ENCODE measurements around the gene NHLRC2. TPM values are rescaled to one million over a fixed set of nuclear protein-coding genes. Genes with fewer than 3 reads are reported as not detected.

NHLRC2 gene
- total and polyA plus RNA-seq, 10 donors, result 3.4 to 71.1 (median 47.1) TPM

GRCh38 chr10:113924664-113925063 lies 70.2 kb downstream of the NHLRC2 start:
- peaks cover 0 to 9% (median 3%) of the 10 kb centered on the region in 6 donors for H3K4me1 ChIP-seq
- TF ChIP-seq POLR2A (IDR thresholded peaks at IDR 0.05) (no peak), POLR2AphosphoS5 (IDR thresholded peaks at IDR 0.05) (no peak)
- TF ChIP-seq, protein P1, sequence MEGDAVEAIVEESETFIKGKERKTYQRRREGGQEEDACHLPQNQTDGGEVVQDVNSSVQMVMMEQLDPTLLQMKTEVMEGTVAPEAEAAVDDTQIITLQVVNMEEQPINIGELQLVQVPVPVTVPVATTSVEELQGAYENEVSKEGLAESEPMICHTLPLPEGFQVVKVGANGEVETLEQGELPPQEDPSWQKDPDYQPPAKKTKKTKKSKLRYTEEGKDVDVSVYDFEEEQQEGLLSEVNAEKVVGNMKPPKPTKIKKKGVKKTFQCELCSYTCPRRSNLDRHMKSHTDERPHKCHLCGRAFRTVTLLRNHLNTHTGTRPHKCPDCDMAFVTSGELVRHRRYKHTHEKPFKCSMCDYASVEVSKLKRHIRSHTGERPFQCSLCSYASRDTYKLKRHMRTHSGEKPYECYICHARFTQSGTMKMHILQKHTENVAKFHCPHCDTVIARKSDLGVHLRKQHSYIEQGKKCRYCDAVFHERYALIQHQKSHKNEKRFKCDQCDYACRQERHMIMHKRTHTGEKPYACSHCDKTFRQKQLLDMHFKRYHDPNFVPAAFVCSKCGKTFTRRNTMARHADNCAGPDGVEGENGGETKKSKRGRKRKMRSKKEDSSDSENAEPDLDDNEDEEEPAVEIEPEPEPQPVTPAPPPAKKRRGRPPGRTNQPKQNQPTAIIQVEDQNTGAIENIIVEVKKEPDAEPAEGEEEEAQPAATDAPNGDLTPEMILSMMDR (IDR thresholded peaks at IDR 0.05 in 8 of 11, conservative IDR thresholded peaks at IDR 0.05 in 3 of 11), result no peak
- intact Hi-C loops (cut with DNase I; ENCODE audit: low total_unique reads), result no loop called here
- no peaks in the 10 kb centered on the region for H3K36me3 ChIP-seq
- peaks cover 0 to 6% (median 0%) of the 10 kb centered on the region in 7 donors for H3K27me3 ChIP-seq (replicated peaks in 1 of 7)
- no peak overlapping the region for H3K4me3 ChIP-seq
- H3K9me3 ChIP-seq, result peaks cover 0 to 16% (median 15%) of the 10 kb centered on the region in 8 donors
- WGBS, 5 donors, result 71 to 83% (median 74%) methylated on average over 4 of the region's 4 CpGs
- DNase-seq, result no peak
- H3K27ac ChIP-seq, result no peak overlapping the region

DNA sequence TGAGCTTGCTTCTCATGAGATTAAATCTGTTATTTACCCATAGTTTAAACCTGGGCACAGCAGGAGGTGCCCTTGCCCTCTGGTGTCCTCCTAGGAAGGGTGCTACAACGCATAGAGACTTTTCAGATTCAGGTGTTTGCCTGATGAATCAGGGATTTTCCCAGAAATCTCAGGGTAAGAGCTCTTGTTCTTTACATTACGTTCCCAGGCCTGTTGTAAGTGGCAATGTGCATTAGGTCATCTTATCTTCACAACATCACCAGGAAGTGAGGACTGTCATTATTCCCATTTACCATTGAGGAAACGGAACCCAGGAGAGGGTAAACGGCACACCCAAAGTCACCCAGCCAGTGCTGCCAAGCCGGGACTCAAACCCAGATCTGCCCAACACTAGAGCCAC lies 73.0 kb downstream of the NHLRC2 start:
- no peak overlapping the region for H3K27ac ChIP-seq
- peaks cover 0 to 6% (median 0%) of the 10 kb centered on the region in 7 donors for H3K27me3 ChIP-seq (replicated peaks in 1 of 7)
- TF ChIP-seq, protein P1 (IDR thresholded peaks at IDR 0.05 in 8 of 11, conservative IDR thresholded peaks at IDR 0.05 in 3 of 11), result no peak
- TF ChIP-seq POLR2A (IDR thresholded peaks at IDR 0.05) (no peak), POLR2AphosphoS5 (IDR thresholded peaks at IDR 0.05) (no peak)
- H3K4me3 ChIP-seq, result no peak overlapping the region
- WGBS, 5 donors, result 73 to 82% (median 79%) methylated on average over 5 of the region's 5 CpGs
- no peaks in the 10 kb centered on the region for H3K36me3 ChIP-seq
- peaks cover 0 to 5% (median 0%) of the 10 kb centered on the region in 6 donors for H3K4me1 ChIP-seq
- intact Hi-C loops (cut with DNase I; ENCODE audit: low total_unique reads), result no loop called here
- DNase-seq, result no peak
- H3K9me3 ChIP-seq, result peaks cover 0 to 16% (median 15%) of the 10 kb centered on the region in 8 donors

DNA sequence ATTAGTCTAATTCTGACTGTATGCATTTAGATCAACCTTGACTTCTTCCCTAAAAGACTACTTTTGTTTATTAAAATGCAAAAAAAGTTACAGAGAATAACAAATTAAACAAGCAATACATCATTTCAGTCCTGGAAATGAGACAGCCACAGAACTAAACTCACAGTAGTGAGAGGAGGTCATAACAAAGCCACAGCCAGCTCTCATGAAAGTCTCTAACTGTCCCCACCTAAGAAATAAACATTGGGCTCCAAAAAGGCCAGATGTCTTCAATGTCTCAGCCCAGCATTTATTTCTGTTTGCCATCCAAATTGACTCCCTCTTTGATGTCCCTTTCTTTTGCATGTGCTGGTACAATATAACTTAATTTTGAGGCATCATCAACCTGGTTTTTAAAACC lies 74.4 kb downstream of the NHLRC2 start:
- Histone ChIP-seq H3K4me3 (no peak overlapping the region), H3K9me3 (peaks cover 0 to 16% (median 15%) of the 10 kb centered on the region in 8 donors), H3K27me3 (replicated peaks in 1 of 7) (peaks cover 0 to 6% (median 0%) of the 10 kb centered on the region in 7 donors), H3K27ac (no peak overlapping the region), H3K36me3 (no peaks in the 10 kb centered on the region), H3K4me1 (peaks cover 0 to 12% (median 0%) of the 10 kb centered on the region in 6 donors)
- DNase-seq, result no peak
- intact Hi-C loops (cut with DNase I; ENCODE audit: low total_unique reads), result no loop called here
- no peak for TF ChIP-seq POLR2A (IDR thresholded peaks at IDR 0.05)
- TF ChIP-seq, protein P1 (IDR thresholded peaks at IDR 0.05 in 8 of 11, conservative IDR thresholded peaks at IDR 0.05 in 3 of 11), result no peak
- TF ChIP-seq POLR2AphosphoS5 (IDR thresholded peaks at IDR 0.05), result no peak

- H3K4me1 ChIP-seq, result peaks cover 0 to 13% (median 0%) of the 10 kb centered on the region in 6 donors
- H3K36me3 ChIP-seq, result no peaks in the 10 kb centered on the region
- H3K4me3 ChIP-seq, result no peak overlapping the region
- TF ChIP-seq, protein P1 (IDR thresholded peaks at IDR 0.05 in 8 of 11, conservative IDR thresholded peaks at IDR 0.05 in 3 of 11), result no peak
- TF ChIP-seq POLR2A (IDR thresholded peaks at IDR 0.05) (no peak), POLR2AphosphoS5 (IDR thresholded peaks at IDR 0.05) (no peak)
- H3K9me3 ChIP-seq, result peaks cover 0 to 12% (median 10%) of the 10 kb centered on the region in 8 donors
- intact Hi-C loops (cut with DNase I; ENCODE audit: low total_unique reads), result no loop called here
- WGBS, 5 donors, result 69 to 79% (median 73%) methylated on average over 6 of the region's 6 CpGs
- H3K27me3 ChIP-seq (replicated peaks in 1 of 7), result peaks cover 0 to 6% (median 0%) of the 10 kb centered on the region in 7 donors
- no peak for DNase-seq
- no peak overlapping the region for H3K27ac ChIP-seq
Observed at GRCh38 chr10:113929522-113929921, 75.1 kb downstream of the NHLRC2 start.
